GM19463 (cell line): ENCODE results near the gene C11orf21.

ENCODE experiments used
- ATAC-seq: cut with Tn5 transposase; IDR thresholded peaks from one replicate; pipeline ENCODE4 v1.9.1; 2021; ENCODE audit warnings: mild to moderate bottlenecking, moderate library complexity; ENCODE audit not compliant: unreplicated experiment

The C11orf21 gene

DNA sequence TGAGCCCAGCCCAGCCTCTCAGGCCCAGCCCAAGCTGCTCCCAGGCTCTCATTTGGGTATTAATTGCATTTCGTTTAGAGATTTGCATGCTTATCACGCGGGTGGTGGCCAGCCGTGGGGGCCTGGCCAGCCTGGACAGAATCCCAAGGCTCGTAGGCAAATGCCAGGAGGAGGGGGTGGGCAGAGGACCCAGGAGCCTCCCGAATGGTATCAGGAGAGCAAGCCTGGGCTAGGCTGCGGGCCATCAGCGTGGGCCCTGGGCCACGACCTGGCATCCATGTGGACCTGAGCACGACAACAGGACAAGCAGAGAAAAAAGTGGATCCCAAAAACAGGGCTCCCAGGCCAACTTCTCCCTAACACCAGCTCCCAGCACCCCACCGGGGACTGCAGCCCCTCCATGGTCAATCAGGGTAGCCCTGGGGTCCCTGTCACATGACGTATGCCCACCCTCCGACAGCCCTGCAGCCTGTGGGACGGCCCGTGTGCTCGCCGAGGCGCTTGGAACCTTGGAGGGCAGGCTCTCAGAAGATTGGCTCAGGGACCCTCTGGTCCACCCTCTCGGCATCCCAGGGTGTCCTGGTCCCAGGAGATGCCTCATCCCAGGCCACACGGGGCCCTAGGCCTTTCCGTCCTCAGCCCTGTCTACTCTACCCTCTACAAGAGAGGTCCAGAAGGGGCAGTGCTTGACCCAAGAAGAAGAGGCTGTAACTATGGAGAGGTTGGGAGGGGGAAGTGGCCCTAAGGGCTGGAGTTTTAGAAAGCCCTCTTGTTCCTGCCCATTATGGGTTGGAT lies 40.1 kb downstream of the C11orf21 start:
- no peak for ATAC-seq

DNA sequence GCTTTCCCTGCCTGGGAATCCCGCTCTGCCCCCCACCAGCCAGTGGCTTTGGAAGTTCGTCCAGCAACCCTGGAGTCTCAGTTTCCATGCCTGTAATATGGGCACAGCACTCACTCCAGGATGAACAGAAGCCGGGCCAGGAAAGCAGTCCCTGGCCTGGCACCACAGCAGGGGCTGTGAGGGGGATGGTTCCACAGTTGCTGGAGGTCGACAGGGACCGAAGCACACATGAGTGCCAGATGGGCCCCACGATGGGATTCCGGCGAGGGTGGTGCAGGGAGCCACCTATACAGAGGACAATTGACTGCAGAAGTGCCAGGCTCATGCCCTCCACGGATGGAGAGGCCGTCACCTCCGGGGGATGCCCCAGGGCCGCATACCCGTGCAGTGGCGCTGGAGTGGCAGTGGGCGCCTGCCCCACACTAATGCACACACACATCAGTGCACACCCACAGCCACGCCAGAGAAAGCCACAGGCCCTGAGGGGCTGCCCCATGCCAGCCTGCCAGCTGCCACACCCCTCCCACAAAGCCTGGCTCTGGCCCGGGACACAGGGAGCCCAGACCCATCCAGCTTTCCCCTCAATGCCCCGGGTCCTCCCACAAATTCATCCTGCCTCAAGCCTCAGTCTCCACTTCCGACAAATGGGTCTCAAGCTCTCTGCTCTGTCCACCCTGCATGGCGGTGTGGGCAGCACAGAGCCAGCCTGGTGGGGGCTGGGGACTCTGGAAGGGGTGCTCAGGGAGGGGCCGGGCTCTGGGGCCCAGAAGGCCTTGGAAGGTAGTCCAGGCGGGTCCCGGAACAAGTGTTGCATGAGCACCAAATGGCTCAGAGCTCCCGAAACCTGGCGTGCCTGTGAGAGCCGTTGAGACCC lies 41.0 kb downstream of the C11orf21 start:
- ATAC-seq = no peak

DNA sequence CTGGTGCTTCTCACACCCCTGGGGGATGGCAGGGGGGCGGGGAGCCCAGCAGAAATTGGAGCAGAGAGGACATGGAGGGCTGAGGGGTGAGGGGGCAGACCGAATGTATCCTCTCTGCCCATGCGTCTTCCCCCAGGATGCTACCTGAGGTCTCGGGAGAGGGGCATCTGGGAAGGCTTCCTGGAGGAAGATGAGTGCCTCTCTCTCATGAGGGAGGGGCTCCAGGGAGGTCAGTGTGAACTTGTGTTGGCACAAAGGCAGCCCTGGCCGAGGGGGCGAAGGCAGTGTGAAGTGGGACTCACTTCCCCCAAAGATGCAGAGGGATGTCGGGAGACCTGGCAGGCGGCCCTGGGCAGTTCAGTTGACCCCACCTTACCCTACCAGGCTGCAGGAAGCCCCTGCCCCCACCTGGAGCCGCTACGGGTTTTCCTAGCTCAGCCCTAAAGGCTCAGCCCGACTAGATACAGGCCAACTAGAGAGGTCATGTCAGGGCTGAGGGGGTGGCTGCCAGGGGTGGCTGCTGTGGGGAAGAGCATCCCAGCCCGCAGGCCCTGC lies 41.7 kb downstream of the C11orf21 start:
- no peak for ATAC-seq

DNA sequence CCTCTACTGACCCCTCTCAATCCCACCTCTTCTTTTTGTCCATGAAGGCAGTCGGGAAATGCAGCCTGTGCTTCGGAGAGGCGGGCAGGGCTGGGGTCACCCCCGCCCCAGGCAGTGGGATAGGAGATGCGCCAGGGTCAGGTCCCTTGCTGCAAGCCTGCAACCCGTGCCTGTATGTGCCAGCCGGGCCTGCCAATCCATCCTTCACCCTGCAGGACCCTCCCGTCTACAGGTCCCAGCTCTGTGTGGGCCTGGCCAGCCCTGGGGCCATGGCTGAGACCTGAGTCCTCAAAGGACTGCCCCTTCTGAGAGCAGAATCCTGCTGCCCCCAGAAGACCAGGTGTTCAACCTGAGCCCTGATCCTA lies 42.3 kb downstream of the C11orf21 start:
- no peak for ATAC-seq

DNA sequence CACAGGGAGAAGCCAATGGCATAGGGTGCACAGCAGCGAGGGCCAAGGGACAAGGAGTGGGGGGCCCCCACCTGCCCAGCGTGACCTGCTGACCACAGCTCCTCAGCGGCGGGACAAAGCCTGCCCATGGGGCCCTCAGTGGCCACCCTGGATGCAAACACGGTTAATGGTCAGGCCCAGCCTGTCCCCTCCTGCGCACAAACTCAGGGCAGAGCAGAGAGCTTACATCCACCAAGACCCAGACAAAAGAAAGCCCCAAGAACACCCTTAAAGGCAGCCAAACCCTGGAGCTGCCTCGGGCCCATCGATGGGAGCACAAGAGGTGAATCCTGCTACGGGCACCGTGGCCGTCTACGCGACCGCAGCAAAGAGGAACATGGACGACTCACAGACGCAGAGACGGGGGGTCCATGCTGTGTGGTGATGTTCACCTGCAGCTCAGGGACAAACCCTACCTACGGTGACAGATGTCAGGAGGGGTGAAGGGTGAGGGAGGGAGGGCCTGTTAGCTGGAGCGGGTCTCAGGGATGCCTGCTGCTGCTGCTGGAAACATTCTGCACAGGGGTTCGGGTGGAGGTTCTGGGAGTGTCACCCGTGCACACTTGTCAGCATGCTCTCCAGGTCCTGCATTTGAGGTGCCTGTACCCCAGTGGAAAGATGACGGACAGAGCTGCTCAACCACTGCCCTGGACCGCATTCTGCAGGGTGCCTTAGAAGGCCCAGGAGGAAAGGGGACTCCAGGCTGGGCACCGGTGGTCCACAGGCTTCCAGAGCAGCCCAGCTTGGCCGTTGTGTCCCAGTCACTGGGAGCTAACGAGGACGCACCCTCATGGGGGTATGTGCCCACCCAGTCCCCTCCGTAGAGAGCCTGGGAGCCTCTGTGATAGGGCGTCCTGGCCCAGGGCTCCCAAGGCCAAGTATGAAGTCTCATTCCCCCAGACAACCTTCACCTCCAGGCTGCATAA lies 42.9 kb downstream of the C11orf21 start:
- ATAC-seq = no peak

DNA sequence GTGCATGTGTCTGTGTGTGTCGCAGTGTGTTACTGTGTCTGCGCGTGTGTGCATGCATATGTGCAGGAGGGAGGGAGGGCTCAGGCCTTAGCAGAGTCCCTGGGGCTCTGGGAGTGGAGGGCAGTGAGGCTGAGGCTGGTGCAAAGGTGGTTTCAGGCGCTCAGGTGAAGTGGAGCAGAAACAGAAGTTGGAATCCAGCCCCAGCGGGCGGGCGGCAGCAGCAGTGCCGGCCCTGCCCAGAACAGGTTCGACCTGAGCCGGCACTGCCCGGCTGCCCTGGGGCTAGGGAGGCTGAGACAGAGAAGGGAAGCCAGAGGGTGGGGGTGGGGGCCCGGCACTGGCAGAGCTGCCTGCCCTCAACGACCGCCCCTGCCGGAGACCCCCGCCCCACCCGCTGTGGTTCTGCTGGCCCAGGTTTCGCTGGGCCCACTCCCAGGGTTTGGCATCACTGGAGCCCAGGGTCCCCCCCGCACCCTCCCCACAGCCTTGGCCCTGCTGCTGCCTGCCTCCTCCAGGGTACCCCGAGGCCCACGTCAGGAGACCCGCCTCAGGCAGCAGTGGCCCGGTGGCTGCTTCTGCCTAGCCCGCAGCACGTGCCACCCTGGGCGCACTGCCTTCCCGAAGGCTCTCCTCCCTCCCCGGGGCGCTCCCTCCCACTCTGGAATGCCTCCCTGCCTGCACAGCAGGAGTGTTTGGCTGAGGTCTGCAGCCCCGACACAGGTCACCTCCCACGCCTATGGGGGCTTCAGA lies 44.6 kb downstream of the C11orf21 start:
- no peak for ATAC-seq

DNA sequence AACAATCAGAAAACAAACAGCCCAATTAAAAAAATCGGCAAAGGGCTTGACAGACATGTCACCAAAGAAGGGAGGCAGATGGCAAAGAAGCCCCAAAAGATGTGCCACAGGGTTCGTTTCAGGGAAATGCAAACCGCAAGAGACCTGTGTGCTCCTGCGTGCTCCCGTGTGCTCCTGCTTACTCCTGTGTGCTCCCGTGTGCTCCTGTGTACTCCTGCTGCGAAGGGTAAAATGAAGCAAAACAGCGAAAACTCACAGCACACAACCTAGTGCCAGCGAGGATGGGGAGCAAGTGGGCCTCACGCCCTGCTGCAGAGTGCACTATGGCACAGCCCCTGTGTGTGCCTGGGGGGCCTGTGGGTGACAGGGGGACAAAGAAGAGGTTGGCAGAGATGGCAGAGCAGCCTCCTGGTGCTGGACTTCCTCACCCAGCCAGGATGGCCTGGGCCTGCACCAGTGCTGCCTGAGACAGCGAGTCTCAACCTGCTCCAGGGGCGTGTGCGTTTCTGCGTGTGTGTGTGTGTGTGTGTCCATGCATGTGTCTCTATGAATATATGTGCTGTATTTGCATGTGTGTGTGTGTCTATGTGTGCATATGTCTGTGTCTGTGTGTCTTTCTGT lies 45.3 kb downstream of the C11orf21 start:
- no peak for ATAC-seq

DNA sequence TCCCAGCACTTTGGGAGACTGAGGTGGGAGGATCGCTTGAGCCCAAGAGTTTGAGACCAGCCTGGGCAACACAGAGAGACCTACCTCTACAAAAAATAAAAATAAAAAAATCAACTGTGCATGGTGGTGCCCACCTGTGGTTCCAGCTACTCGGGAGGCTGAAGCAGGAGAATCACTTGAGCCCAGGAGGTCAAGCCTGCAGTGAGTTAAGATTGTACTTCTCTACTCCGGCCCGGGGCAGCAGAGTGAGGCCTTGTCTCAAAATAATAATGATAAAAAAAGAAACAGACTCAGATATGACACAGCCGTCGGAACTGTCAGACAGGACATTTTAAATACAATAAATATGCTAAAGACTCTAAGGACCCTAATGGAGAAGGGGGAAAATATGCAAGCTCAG lies 49.7 kb downstream of the C11orf21 start:
- no peak for ATAC-seq

DNA sequence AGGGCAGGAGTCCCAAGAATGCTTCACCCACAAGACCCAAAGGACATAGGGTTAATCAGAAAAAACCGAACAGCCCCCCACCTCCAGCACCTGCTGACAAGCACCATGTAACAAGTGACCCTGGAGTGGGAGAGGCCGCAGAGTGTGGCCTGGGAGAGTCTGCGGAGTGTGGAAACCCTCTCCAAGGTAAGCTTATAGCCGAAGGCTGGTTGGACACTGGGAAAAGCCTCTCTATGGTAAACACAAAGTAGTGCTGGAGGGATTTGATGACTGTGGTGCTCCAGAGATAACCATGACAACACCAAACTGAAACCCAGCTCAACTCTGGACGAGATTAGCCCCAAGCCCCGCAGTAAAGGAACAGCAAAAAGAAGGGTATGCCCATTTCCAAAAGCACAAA lies 50.6 kb downstream of the C11orf21 start:
- no peak for ATAC-seq

DNA sequence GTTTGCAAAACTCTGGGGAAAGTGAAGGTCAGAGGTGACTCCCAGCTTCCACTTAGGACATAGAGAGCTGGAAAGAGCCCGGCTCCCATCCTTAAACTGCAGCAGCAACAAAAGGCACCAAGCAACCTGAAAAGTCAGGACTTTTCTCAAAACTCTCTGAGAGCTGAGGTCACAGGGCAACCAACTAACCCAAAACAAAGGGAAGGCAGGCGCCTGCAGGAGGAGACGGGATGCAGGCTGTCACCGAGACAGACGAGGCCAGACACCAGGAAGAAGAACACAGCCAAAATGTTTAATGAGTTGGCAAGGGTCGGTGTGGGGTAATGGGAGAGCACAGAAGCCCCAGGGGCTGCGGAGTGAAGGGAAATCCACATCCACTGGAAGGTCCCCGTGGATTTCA lies 51.2 kb downstream of the C11orf21 start:
- ATAC-seq = no peak

DNA sequence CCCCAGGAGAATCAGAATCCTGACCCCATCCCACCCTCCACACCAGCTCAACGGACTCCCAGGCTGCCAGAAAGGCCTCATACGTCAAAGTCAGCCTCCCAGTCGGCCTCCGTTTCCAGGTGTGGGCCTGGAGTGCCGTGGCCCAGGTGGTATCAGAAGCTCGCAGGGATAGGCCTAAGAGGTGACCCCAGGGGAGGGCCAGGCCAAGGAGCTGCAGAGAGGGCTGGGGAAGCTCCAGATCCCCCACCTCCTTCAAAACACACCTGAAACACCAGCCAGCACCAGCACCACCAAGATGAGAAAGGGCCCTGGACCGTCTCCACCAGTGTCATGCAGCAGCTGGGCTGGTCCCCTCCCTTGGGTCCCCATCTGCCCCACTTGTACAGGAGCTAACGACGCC lies 51.7 kb downstream of the C11orf21 start:
- ATAC-seq = no peak

DNA sequence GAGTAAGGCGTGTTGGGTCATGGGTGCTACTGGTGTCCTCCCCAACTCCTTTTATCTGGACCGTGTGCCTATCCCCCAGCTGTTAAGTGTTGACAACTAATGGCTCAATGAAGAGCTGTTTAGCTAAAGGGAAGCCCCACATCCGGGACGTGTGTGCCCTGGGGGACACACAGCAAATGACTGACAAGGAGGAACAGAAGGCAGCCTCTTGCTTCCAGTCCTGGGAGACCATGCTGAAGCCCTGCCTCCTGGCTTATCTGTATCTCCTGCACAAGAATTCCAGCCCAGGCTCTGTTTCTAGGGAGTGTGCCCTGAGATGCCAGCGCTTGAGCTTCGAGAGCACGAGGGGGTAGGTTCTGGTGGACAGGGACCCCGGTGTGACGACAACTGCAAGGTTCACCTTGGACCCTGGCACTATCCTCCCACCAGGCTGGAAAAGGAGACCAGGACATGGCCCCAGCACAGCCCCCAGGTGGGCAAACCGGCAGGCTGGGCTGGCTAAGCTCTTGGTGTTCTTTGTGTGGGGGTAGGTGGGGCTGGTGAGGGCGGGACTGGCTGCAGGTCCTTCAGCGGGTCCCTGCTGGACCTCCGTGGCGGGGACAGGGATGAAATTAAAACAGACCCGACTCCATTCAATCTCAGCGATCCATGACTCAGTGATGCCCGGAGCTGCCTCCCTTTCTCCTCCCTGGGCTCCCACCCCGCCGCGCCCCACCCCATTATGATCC lies 52.4 kb downstream of the C11orf21 start:
- no peak for ATAC-seq

DNA sequence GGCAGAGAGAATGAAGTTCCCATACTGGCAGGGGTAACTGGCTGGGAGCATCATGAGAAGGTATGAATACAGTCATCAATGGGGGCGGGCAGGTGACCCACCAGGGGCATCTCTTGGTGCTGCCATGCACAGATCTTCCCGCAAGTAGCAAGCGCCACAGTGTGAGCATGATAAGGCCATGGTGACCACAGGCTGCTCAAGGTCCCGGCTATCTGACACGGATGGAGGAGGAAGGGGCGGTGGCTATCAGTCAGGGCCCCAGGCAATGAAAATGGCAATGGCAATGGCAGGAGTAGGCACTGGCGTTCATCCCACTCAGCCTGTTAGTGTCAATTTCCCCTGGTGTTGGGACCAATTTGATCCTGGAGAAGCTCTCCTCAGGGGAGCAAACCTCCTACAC lies 53.0 kb downstream of the C11orf21 start:
- ATAC-seq = no peak

DNA sequence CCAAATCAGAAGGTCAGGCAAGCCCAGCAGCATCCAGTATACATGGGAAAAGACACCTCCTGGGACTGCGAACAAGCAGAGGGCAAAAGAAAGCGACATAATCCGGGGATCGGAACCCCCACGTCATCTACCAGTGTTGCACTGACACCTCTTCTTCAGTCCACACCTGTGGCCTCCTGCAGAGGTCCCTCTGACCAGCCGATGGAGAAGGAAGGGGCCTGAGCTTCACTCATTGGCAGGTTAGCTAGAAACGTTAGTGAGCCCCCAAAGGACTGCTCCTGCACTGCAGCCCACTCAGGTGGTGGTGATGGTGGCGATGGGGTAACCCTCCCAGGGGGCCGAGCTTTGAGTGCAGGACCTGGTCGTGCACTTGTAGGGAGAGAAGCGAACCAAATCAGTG lies 53.5 kb downstream of the C11orf21 start:
- ATAC-seq = no peak

DNA sequence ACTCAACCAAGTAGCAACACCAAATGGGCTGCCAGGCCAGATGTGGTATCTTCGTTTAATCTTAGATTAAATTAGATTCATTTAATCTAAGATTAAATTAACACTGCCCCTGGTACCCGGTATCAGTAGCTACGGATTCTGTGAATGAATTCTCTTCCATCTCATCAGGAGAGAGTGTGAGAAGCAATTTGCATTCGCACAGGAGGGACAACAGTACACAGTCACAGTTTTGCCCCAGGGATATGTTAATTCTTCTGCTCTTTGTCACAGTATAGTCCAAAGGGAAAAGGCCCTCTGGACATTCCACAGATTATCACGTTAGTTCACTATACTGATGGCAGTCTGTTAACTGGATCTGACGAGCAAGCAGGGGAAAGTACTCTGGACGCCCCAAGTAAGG lies 54.2 kb downstream of the C11orf21 start:
- no peak for ATAC-seq
